Mammary epithelial cell (primary cell): Measurements from ENCODE around the gene PSD4.

ENCODE experiments used
- CTCF ChIP-seq, 2 donors: IDR thresholded peaks in 1 of 2; conservative IDR thresholded peaks in 1 of 2; 2 replicates each; pipeline ENCODE4 v1.5.1; 2011 to 2012; ENCODE audit warnings: inconsistent platforms in 2 of 2, low read length in 2 of 2, mild to moderate bottlenecking in 2 of 2, control low read depth in 1 of 2, low read depth in 1 of 2; ENCODE audit not compliant: insufficient read depth in 1 of 2; ENCODE audit errors: extremely low read depth in 1 of 2
- EZH2 ChIP-seq: IDR thresholded peaks from 2 replicates; pipeline ENCODE4 v1.6.1; 2012; ENCODE audit warnings: low read length, inconsistent platforms, borderline replicate concordance

GRCh38 chr2:113240150-113240914 is 66.6 kb downstream of the PSD4 start:
- peak; percentile 16 to 19 for TF ChIP-seq CTCF (conservative IDR thresholded peaks at IDR 0.05 in 1 of 2, IDR thresholded peaks at IDR 0.05 in 1 of 2; ENCODE audit: extremely low read depth in 1 of 2, insufficient read depth in 1 of 2, low read depth in 1 of 2, low read length in 2 of 2)
- no peak for TF ChIP-seq EZH2
